Cerebellar nuclear complex (tissue), 1 donor: ENCODE results near the gene DLGAP3.

ENCODE experiments used
- DNase-seq, 2 experiments: peaks; one replicate each; lab custom pipeline; 2025; lab: John Stamatoyannopoulos, UW

DLGAP3 gene

DNA sequence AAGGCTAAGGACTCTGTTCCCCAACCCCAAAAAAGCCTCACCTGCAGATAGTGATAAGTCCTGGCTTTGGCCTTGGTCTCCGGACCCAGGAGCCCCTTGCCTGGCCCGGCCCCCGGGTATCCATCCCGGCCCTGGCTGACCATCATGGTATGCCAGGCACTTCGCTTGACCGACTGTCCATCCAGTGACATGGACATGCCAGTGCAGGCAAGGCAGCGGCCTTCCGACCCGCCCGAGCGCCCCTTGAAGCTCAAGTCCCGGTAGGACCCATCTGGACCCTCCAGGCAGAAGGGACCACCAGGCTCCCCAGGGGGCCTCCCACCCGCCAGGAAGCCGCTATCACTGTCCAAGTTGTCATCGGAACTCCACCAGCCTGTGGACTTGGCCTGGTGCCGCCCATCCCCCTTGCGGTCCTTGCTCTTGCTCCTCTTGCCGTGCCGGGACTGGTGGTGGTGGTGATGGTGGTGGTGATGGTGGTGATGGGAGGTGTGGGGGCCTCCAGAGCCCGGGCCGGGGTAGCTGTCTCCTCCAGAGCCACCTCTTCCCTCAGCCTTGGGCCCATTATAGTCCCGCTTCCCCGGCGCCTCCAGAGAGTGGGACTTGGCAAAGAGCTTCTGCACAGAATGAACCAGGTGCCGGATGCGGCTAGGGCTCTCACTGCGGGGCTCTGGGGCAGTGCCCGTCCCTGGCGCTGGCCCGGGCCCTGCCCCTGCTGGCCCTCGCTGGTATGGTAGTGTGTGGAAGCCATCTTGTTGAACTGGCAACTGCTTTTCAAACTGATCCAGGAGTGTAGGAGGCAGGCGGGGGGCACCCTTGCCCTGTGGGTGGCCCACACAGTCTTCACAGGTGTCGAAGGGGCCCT is 25.0 kb downstream of the DLGAP3 start:
- peak in 1 of 2 experiments; percentile 8 for DNase-seq

DNA sequence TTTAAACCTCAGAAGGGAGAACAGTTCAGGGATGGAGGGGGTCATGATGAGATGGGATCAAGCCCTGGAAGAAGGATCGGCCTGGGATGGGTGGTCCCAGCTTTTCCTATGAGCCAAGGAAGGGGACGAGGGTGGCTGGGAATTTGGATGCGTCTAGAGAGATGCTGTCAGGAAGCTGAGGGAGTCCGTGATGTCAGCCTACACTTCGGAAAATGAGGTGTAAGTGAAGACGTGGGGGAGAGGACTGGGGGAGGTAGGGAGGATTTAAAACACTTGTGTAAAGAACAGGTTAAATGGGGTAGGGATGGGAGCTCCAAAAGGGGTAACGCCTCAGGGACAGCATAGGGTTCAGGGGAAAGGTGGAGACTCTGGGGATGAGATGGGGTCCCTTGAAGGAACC is 27.5 kb downstream of the DLGAP3 start:
- no peak for DNase-seq

DNA sequence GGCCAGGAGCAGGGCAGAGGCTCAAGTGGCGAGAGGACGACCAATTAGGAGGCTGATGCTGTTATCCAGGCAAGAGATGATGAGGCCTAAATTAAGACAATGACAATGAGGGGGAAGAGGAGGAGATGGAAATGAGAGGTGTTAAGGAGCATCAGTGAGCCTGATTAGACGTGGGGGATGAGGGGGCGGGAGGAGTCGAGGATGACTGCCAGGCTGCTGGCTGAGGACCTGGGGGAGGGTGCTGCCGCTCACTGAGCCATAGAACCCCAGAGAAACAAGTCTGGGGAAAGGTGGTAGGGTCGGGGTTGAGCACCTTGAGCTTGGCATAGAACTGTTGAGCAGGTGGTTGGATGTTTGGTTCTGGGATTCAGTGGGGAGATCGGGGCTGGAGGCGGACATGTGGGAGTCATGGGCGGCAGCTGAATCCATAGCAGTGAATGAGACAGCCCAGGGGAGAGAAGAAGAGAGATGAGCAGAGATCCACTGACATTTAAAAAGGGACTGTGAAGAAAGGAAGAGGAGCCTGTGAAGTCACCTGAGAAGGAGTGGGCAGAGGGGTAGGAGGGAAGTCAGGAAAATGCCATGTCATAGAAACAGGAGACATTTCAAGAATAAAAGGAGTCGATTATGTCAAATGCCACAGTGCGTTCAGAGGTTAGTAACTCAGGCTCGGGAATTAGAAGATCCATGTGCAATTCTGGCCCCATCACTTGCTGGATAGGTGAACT is 28.5 kb downstream of the DLGAP3 start:
- DNase-seq = no peak

DNA sequence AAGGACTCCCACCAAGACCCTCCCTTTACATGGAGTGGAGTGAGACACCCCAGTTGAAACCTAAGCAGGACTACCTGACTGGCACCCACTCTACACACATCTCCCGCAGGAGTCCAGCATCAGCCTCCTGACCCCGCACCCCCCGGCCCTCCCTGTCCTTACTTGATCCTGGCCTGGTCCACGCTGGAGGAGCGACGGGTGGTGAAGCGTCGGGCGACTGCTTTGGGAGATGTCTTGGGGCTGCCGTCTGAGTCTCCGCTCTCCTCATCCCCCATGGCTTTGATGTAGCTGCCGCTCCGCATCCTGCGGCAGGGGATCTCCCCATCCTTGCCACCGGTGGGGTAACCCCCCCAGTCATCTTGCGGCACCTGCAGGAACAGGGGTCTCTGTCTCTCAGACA is 29.5 kb downstream of the DLGAP3 start:
- no peak for DNase-seq

DNA sequence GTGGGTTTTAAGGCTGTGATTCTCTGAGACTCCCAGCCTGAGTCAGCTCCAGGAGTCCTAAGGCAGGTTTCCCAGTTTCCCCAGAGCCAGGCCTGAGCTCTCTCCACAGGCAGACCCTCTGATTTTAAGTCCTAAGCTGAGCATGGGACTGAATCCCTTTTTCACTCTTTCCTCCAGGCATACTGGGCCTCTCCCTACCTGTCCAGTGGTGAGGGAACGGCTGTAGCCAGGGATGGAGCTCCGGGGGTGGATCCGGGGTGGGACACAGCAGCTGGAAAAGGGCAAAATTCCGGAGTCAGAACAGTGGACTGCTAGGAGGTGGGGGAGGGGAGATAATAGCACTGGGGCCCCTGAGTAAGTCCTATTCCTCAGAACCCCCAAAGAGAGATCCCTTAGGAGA is 30.0 kb downstream of the DLGAP3 start:
- DNase-seq = no peak

DNA sequence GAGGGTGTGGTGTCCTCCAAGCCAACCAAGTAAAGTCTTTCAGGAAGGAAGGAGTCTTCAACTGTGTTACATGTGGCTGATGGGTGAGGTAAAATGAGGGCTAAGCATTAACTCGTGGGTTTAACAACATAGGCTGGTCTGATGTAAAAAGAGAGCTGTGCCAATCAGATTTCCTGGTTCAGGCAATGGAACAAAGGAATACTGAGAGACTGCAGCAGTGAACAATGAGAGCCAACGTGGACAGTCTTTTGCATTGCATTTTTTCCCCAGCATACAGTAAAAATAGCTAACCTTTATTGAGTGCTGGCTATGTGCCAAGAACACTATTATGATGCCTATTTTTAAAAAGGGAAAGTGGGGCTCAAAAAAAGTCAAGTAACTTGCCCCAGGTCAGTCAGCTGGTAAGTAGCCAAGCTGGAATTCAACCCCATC is 31.1 kb downstream of the DLGAP3 start:
- DNase-seq = no peak

DNA sequence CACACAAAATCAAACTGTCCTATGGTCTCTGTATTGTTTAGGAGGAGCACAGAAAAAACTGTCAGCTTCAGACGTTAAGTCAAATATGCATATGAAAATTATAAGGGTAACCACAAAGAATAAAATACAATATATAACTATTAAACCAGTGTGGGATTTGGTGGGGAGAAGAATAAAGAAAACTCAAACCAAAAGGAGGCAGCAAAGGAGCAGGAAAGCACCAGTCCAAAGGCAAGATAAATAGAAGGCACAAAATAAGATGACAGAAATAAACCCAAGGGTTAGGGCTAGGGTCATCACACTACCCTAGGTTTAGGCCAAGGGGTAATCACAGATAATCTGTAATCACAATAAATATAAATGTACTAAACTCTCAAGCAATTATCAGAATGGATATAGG is 32.8 kb downstream of the DLGAP3 start:
- no peak for DNase-seq

DNA sequence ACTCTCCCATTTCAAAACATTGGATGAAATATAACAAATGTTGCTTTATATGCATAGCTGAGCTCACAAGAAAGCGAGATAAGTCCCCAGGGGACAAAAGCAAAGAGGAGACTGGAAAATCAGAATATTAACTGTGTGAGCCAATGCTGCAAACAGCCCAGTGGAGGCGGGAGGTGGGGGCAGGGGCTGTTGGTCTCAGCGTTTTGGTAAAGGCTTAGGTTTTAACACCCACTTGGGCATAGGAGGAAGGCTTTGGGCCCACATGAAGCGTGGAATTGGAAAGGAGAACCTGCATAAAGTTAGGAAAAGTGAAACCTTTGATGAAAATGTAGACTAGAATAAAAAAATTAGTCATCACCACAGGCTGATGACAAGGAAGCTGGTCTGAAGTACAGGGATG is 39.7 kb downstream of the DLGAP3 start:
- DNase-seq = no peak

DNA sequence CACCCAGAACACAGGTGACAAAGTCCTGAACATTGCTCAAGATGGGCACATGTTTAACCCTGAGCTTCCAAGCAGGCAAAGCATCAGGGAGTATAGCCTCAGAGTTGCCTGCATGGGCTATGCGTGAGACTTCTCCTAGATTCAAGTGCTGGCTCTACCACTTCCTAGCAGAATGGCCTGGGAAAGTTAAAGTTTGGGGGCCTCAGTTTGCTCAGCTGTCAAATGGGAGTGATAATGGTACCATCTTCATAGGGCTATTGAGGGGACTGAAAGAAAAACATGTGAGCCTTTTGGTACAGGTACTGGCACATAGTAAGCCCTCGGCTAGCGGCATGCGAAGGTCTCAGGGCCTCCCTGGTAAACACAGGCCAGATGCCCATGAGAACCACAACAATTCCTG is 41.9 kb downstream of the DLGAP3 start:
- no peak for DNase-seq

DNA sequence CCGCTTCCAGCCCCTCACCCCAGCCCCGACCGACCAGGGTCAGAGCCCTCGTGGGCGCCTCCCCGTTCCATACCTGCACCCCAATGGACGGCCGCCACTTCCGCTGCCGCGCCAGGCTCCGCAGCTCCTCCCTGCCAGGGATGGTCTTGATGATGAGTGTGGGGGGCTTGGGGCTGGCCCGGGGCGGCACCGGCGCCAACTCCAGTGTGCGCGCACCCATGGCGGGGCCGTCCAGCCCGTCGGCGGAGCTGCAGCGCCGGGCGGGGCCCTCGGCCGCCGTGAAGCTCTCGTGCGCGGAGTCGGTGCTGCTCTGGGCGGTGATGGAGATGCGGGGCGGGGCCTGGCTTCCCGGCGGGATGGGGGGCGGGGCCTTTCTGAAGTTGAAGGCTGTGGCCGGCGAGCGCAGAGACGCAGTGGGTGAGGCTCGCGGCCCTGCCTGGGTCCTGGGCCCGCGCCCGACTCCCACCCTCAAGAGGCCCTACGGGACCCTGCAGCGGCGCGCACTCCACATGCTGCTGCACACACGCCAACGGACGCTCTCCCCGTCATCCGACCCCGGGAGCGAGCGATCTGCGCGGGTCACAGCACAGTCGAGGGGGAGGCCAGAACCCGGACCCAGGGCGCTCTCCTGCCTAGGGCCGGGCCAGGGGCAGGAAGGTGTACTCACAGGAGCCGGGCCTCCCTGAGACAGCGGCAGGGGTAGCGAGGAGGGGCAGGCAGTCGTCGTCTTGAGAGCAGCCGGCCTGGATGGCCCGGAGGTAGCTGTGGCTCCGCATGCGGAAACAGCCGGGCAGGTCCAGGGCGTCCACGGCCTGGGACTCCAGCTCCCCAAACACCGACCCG is 43.8 kb downstream of the DLGAP3 start:
- DNase-seq = no peak

DNA sequence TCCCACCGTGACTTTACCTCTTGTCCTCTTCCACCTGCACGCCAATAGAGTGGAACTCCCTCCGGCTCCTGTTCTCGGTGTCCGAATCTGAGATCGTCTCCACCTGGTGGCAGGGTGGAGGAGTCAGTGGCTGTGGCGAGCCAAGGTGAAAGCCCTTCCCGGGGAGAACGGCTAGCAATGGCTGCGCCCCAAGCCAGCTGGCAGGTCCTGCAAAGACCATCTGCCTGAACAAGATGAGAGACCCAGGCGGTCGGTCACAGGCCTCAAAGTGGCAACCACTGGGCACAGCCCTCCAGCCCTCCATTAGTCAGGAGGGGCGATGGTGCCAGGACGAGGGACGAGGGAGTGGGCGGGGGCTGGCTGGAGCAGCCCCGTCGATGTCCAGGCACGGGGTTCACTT is 44.5 kb downstream of the DLGAP3 start:
- DNase-seq = peak; percentile 55 to 83

DNA sequence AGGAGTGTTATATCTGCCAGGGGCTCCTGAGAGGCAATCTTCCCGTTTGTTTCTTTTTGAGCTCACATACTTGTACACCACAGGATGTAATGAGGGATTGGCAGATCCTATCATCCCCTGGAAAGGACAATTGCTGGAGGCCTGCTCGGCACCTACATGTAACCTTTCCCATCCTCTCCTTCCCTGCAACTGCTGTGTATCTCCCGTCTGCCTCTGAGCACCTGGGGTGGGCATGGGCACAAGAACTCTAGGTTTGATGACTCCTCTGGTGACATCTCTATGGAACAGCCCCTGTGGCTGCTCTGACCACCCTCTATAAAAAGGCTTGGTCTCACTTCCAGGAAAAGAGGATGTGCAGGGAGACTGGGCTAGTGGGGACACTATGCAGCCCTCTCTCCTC is 44.9 kb downstream of the DLGAP3 start:
- DNase-seq = no peak

DNA sequence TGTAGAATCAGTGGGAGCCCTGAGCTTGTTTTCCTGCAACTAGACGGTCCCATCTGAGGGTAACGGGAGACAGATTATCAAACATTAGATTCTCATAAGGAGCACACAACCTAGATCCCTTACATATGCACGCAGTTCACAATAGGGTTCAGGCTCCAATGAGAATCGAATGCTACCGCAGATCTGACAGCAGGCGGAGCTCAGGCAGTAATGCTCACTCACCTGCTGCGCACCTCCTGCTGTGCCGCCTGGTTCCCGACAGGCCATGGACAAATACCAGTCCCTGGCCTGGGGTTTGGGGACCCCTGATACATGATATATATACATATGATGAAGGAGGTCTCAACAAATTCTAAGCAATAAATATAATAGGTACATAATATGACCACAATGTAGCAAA is 50.2 kb downstream of the DLGAP3 start:
- no peak for DNase-seq

DNA sequence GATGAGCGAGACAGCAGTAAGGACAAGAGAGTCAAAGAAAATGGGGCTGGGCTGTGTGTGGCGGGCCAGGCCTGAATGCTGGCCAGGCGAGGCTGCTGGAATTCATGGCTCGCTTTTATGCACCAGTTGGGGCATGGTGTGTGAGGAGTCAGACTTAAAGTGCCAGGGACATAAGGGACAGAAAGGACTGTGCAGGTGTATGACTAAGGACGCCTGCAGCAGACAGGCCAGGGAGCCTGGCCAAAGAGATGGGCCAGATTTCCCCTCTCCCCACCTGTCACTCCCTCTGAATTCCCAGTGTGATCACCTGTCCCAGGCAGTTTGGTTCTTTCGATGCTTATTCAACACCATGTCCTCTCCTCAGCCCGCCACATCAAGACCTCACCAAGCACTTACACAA is 53.0 kb downstream of the DLGAP3 start:
- DNase-seq = peak; percentile 87 to 96

DNA sequence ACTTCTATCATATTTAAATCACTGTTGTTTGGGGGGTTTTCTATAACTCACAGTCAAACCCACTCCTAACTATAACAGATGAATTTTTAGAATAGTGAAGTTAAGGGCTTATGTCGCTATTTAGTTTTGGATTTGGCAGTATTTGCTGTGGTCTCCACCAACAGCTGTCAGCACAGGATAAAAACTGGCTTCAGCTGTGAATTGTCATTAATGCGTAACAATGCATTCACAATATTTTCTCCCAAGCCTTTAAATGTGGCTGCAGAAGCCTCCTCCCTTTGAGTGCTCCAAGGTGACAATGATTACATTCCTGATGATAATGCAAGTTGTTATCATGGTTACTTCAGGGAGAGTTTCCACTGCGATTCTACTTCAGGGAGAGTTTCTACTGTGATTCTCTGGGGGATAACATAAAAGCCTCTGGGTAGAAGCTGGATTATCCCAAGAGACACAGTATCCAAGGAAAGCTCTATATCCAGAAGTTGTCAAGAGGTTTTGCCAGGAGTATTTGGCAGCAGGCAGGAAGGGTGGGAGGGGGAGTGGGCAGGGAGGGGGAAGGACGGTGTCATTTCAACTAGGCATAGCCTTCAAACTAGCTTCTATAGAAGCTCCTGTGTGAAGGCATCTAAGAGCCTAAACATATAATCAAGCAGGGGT is 55.0 kb downstream of the DLGAP3 start:
- DNase-seq = no peak

DNA sequence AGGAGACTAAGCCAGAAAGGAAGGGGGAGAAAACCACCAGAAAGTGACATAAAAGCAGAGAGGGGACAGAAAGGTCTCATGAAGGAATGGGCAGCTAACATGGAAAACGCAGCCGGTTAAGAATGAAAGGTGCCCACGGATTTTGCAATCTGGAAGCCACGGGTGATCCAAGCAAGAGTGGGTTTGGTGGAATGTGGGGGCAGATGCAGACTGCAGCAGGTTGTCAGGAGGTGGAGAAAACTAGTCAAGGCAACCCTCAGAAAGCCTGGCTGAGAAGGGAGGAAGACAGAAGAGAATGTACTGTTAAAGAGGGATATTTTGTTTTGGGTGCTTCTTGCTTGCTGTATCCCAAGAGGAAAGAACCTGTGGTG is 57.3 kb downstream of the DLGAP3 start:
- DNase-seq = no peak

DNA sequence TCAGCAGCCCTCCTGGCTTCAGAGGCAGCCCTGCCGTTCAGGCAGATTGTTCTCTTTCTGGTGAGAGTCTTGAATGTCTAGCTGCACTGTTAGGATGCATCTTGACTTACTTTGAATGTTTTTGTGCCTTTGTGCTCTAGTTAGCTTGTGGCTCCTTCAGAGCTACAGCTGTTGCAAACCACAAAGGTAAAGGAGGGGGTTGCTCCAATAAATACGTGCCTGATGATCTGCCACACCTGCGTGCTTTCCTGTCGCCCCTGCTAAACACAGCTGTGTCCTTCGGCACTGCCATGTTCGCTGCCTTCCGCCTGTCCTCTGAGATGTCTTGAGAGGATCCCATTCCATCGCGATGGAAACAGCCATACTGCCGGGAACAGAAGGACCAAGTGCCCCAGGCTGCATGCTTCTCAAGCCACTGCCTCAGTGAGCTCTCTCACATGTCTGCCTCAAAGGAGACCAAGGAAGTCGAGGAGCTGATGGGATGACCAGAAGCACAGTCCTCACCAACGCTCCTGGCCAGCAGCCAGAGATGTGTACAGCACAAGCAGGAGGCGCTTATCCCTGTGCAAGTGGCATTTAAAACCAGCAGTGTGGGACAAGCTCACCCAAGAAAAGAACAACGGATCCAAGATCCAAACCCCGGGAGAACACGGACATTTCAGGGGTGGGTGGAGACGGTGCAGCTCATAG is 57.9 kb downstream of the DLGAP3 start:
- DNase-seq = no peak

DNA sequence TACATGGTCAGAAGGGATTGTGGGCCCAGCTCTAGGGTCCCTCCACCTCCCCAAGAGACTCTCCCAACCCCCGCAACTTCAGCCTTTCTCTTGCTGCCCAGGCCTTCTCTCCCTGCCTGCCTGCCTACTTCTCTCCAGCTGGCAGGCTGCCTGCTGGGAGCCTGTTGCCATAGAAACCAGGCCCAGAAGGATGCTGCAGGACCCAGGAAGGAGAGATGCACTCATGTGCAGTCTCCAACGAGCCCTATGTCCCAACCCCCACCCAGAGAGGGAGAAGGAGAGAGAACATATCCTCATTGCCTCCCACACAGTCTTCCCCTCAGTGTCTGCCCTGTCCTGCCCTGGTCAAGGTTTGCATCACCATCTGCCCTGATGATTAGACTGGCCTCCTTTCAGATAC is 59.1 kb downstream of the DLGAP3 start:
- DNase-seq = no peak

DNA sequence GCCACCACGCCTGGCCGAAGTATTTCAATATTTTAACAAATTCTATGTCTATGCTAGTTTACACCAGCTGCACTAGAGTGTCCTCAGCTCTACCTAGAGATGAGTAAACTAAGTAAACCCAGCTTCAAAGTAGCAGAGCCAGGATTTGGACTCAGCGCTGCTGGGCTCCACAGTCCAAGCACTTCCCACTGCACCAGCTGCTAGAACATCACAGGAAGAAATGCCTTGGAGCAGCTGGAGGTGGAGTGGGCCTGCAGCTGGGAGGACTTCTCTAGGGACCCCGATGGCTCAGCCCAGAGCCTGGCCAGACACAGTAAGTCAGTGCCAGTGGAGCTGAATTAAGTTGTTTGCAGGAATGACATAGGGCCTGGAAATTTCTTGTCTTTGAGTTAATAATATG is 59.7 kb downstream of the DLGAP3 start:
- no peak for DNase-seq

DNA sequence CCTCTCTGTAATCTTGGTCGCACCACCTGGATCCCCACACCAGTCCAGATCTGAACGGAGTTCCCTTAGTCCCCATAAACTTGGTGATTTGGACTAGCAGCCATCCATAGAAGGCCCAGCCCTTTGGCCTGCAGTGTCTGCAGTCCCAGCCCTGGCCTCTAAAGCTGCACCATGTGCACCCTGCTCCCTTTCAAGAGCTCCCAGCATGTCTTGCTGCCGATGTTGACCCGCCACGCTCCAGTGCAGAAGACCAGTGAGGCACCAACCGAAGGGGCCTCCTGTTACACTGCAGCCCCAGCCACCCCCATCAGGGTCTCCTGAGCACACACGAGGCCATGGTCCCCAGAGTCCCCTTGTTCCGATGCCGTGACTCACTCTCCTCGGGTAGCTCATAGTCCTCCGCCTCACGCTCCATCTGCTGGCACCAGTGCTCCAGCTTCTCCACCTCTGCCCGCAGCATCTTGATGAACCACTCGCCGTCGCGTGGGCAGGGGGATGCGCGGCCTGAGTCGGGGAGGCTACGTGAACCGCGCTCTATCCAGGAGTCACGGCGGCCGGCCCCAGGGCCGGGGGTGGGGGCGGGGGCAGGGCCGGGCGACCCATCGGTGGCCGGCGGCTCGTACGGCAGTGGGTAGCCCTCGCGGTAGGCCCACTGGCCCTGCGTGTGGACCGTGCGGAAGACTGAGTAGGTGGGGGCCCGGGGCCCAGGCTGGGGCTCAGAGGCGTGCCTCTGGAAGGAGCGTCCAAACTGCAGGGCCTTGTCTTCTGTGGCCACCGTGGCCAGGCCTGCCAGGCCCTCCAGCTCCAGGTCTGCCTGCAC is 61.0 kb downstream of the DLGAP3 start:
- DNase-seq = no peak

DNA sequence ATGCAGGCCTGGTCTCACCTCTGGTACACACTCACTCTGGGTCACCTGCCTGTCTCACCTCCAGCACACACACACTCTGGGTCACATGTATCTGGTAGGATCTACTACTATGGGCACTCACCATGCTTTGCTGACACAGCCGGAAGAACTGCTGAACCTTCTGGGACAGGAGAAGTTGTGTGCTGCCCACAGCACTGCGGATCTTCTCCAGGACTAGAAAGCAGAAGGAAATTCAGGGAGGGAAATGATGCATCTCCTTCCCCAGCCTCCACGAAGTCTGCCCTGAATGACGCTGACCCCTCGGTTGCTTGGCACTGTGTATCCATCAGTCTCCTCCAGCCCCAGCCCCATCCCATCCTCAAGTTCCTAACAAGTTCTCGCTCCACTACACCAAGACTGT is 62.0 kb downstream of the DLGAP3 start:
- DNase-seq = no peak
